ENCODE data around the gene RPUSD3. TPM values are rescaled to one million over a fixed set of nuclear protein-coding genes. Genes with fewer than 3 reads are reported as not detected.
A peak's percentile ranks its signal among the peaks of the same experiment; 100 is the strongest.

The RPUSD3 gene
- total RNA-seq, 4 donors from 2014 or later: 9.7 to 35.8 (median 26.9) TPM

GRCh38 chr3:9792405-9793160 lies 51.2 kb downstream of the RPUSD3 start, which contains the start of the genes ARPC4 and TADA3:
Gene ARPC4 (plus strand): TSS chr3:9793082. CDS start chr3:9793122, 40 bp downstream.
Gene TADA3 (minus strand): TSS chr3:9792473. CDS start chr3:9791466, 1,007 bp downstream.
- peak within 1 kb of the TSS; percentile 98 for H3K27ac ChIP-seq
- no peaks in the 10 kb centered on the region for H3K4me1 ChIP-seq
- TF ChIP-seq CTCF (IDR thresholded peaks at IDR 0.05) (peak in 2 of 4 experiments; percentile 17 to 49), POLR2A (IDR thresholded peaks at IDR 0.05) (peak; percentile 33 to 72)
- intact Hi-C loops (cut with DNase I; ENCODE audit: low total_unique reads): no loop called here
- peak within 1 kb of the TSS; percentile 99 to 100 for H3K4me3 ChIP-seq
- no peaks in the 10 kb centered on the region for H3K27me3 ChIP-seq
- DNase-seq: peak; percentile 92 to 93
- no peaks in the 10 kb centered on the region for H3K9me3 ChIP-seq
- H3K36me3 ChIP-seq: no peaks in the 10 kb centered on the region

GRCh38 chr3:9791790-9792404 lies 51.9 kb downstream of the RPUSD3 start:
- H3K9me3 ChIP-seq: no peaks in the 10 kb centered on the region
- no peaks in the 10 kb centered on the region for H3K36me3 ChIP-seq
- peak overlapping the region; percentile 98 for H3K27ac ChIP-seq
- H3K4me3 ChIP-seq: peak overlapping the region; percentile 99 to 100
- H3K4me1 ChIP-seq: no peaks in the 10 kb centered on the region
- no peak for DNase-seq
- TF ChIP-seq CTCF (IDR thresholded peaks at IDR 0.05) (no peak), POLR2A (IDR thresholded peaks at IDR 0.05) (no peak)
- no peaks in the 10 kb centered on the region for H3K27me3 ChIP-seq
- intact Hi-C loops (cut with DNase I; ENCODE audit: low total_unique reads): no loop called here

GRCh38 chr3:9791127-9791526 lies 52.7 kb downstream of the RPUSD3 start:
- H3K27ac ChIP-seq: peak overlapping the region in 1 of 2 donors; percentile 98
- DNase-seq: no peak
- H3K36me3 ChIP-seq: no peaks in the 10 kb centered on the region
- no peaks in the 10 kb centered on the region for H3K27me3 ChIP-seq
- intact Hi-C loops (cut with DNase I; ENCODE audit: low total_unique reads): no loop called here
- no peak overlapping the region for H3K4me3 ChIP-seq
- H3K4me1 ChIP-seq: no peaks in the 10 kb centered on the region
- TF ChIP-seq POLR2A (IDR thresholded peaks at IDR 0.05) (no peak), CTCF (IDR thresholded peaks at IDR 0.05) (no peak)
- H3K9me3 ChIP-seq: no peaks in the 10 kb centered on the region

Other genes with a start within 250 kb of the RPUSD3 start
- 10 to 100 TPM; 11.8 to 32.4 (median 22.2) TPM for gene MTMR14, start 194.5 kb downstream of the RPUSD3 start, total RNA-seq
- gene CPNE9, start 140.2 kb downstream of the RPUSD3 start, total RNA-seq: not detected
- 10 to 100 TPM; 10.8 to 36.0 (median 16.7) TPM for gene BRPF1, start 112.3 kb downstream of the RPUSD3 start, total RNA-seq
- gene OGG1, start 94.1 kb downstream of the RPUSD3 start, total RNA-seq: 10 to 100 TPM; 29.8 to 60.7 (median 44.2) TPM
- gene CAMK1, start 74.1 kb downstream of the RPUSD3 start, total RNA-seq: 10 to 100 TPM; 19.1 to 63.0 (median 56.7) TPM
- 10 to 100 TPM; 35.9 to 65.4 (median 55.3) TPM for gene TADA3, start 51.5 kb downstream of the RPUSD3 start, total RNA-seq
- 100 to 1,000 TPM in 3 of 4 donors, 10 to 100 TPM in 1; 44.7 to 176 (median 142) TPM for gene ARPC4, start 50.9 kb downstream of the RPUSD3 start, total RNA-seq
- 100 to 1,000 TPM in 1 of 4 donors, 10 to 100 TPM in 3; 67.1 to 349 (median 83.7) TPM for gene TTLL3, start 33.7 kb downstream of the RPUSD3 start, total RNA-seq
- 1 to 10 TPM in 1 of 4 donors, under 1 TPM in 1, not detected in 2; 0.26 to 1.1 TPM for gene CIDEC, start 36.2 kb upstream of the RPUSD3 start, total RNA-seq
- 10 to 100 TPM; 22.0 to 80.6 (median 35.8) TPM for gene JAGN1, start 46.6 kb upstream of the RPUSD3 start, total RNA-seq
- 10 to 100 TPM in 1 of 4 donors, 1 to 10 TPM in 2, under 1 TPM in 1; 0.26 to 10.7 (median 5.0) TPM for gene IL17RE, start 58.8 kb upstream of the RPUSD3 start, total RNA-seq
- 10 to 100 TPM in 3 of 4 donors, 1 to 10 TPM in 1; 9.7 to 63.7 (median 33.9) TPM for gene IL17RC, start 73.1 kb upstream of the RPUSD3 start, total RNA-seq
- 10 to 100 TPM; 20.4 to 38.8 (median 29.1) TPM for gene CRELD1, start 89.8 kb upstream of the RPUSD3 start, total RNA-seq
- gene PRRT3, start 108.4 kb upstream of the RPUSD3 start, total RNA-seq: 1 to 10 TPM in 3 of 4 donors, under 1 TPM in 1; 0.51 to 8.2 (median 2.2) TPM
- gene EMC3, start 142.8 kb upstream of the RPUSD3 start, total RNA-seq: 100 to 1,000 TPM in 1 of 4 donors, 10 to 100 TPM in 2, 1 to 10 TPM in 1; 9.1 to 162 (median 44.0) TPM
- 10 to 100 TPM in 1 of 4 donors, 1 to 10 TPM in 2, not detected in 1; 3.0 to 17.7 (median 3.6) TPM for gene FANCD2, start 182.4 kb upstream of the RPUSD3 start, total RNA-seq

Data from uterus (tissue), 4 donors.